ENCODE measurements around the gene OLR1. TPM values are rescaled to one million over a fixed set of nuclear protein-coding genes. Genes with fewer than 3 reads are reported as not detected.

The OLR1 gene
- total and polyA plus RNA-seq, 8 donors: 0.70 to 63.6 (median 1.0) TPM

GRCh38 chr12:10126413-10126812 lies 45.5 kb downstream of the OLR1 start:
- no peak for TF ChIP-seq CTCF (IDR thresholded peaks at IDR 0.05)
- Histone ChIP-seq H3K27ac (no peak overlapping the region), H3K9me3 (no peaks in the 10 kb centered on the region), H3K27me3 (no peaks in the 10 kb centered on the region), H3K36me3 (peaks cover 0 to 25% of the 10 kb centered on the region in 2 donors), H3K4me1 (peaks cover 0 to 25% of the 10 kb centered on the region in 2 donors), H3K4me3 (no peak overlapping the region)
- ATAC-seq: no peak
- intact Hi-C loops (cut with DNase I): no loop called here
- no peak for DNase-seq

- Histone ChIP-seq H3K36me3 (peaks cover 0 to 44% of the 10 kb centered on the region in 2 donors), H3K4me3 (no peak overlapping the region), H3K4me1 (peaks cover 0 to 35% of the 10 kb centered on the region in 2 donors), H3K27ac (no peak overlapping the region), H3K27me3 (no peaks in the 10 kb centered on the region), H3K9me3 (no peaks in the 10 kb centered on the region)
- intact Hi-C loops (cut with DNase I): no loop called here
- DNase-seq: no peak
- no peak for ATAC-seq
- no peak for TF ChIP-seq CTCF (IDR thresholded peaks at IDR 0.05)
These were observed 49.2 kb downstream of the OLR1 start for GRCh38 chr12:10122689-10123088.

GRCh38 chr12:10121278-10121677 lies 50.7 kb downstream of the OLR1 start:
- H3K27ac ChIP-seq: peak overlapping the region; percentile 44 to 78
- TF ChIP-seq CTCF (IDR thresholded peaks at IDR 0.05): no peak
- intact Hi-C loops (cut with DNase I): no loop called here
- H3K27me3 ChIP-seq: no peaks in the 10 kb centered on the region
- ATAC-seq (peak; percentile 17), DNase-seq (no peak)
- H3K36me3 ChIP-seq: peaks cover 0 to 56% of the 10 kb centered on the region in 2 donors
- peaks cover 0 to 28% of the 10 kb centered on the region in 2 donors for H3K4me1 ChIP-seq
- no peak overlapping the region for H3K4me3 ChIP-seq
- no peaks in the 10 kb centered on the region for H3K9me3 ChIP-seq

DNA sequence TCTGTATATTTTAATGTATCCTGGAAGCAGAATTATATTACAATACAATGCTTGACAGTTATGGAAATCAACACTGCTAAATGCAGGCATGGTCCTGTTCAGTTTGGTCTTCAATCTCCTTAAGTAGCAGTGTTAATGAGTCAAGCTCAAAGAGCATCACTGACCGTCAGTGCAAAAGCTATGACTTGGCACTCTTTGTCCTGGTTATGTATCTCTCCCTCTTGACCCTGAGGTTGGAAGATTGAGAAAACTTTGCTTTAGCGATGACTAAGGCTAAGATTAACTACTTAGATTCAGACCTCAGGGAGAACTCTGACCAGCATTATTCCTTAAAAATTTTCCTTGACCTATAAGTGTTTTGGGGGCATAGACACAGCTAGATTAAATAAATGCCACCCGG lies 52.9 kb downstream of the OLR1 start:
- no peak overlapping the region for H3K4me3 ChIP-seq
- H3K9me3 ChIP-seq: no peaks in the 10 kb centered on the region
- peaks cover 0 to 46% of the 10 kb centered on the region in 2 donors for H3K36me3 ChIP-seq
- peak; percentile 29 for ATAC-seq
- H3K4me1 ChIP-seq: peaks cover 0 to 28% of the 10 kb centered on the region in 2 donors
- TF ChIP-seq CTCF (IDR thresholded peaks at IDR 0.05): no peak
- no peak for DNase-seq
- peak overlapping the region in 1 of 2 donors; percentile 19 for H3K27ac ChIP-seq
- no peaks in the 10 kb centered on the region for H3K27me3 ChIP-seq
- intact Hi-C loops (cut with DNase I): no loop called here

DNA sequence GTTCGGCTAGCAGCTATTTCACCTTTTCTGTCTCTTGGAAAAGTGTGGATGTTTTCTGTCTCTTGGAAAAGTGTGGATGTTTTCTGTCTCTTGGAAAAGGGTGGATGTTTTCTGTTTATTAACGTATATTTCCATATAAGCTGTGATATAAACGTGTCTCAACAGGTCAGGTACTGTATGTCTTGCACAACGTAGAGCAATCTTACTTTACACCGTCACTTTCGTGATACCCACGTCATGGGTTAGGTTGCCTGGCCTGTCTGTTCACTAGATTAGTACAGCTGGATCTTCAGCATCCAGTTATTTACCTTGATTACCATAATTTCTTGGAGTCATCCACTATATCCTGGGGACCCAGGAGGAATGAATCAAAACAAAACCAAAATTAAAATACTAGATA lies 56.0 kb downstream of the OLR1 start:
- ATAC-seq (no peak), DNase-seq (no peak)
- Histone ChIP-seq H3K4me1 (peaks cover 0 to 19% of the 10 kb centered on the region in 2 donors), H3K36me3 (peaks cover 0 to 31% of the 10 kb centered on the region in 2 donors), H3K27me3 (no peaks in the 10 kb centered on the region), H3K9me3 (peaks cover 0 to 8% of the 10 kb centered on the region in 2 donors), H3K4me3 (no peak overlapping the region), H3K27ac (no peak overlapping the region)
- no peak for TF ChIP-seq CTCF (IDR thresholded peaks at IDR 0.05)
- intact Hi-C loops (cut with DNase I): no loop called here
